HG03439 (cell line): ENCODE measurements around the gene MTF1.

Experiments
- ATAC-seq: cut with Tn5 transposase; IDR thresholded peaks from one replicate; pipeline ENCODE4 v1.9.1; 2021; ENCODE audit warnings: mild to moderate bottlenecking, moderate library complexity; ENCODE audit not compliant: unreplicated experiment

The MTF1 gene

DNA sequence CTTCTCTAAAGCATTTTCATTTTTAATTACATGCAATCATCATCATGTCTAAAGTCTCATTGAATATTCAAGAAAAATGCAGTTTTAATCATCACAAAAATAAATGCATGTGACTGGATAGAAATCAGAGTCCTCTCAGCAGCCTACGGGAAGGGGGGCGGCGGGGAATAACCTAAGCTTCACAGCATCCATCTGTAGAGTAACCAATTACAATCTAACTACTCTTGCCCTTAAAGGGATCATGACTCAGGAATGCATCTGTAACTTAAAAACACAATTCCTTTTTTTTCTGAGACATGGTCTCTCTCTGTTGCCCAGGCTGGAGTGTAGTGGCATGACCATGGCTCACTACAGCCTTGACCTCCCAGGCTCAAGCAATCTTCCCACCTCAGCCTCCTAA is 22.6 kb downstream of the MTF1 start:
- no peak for ATAC-seq

DNA sequence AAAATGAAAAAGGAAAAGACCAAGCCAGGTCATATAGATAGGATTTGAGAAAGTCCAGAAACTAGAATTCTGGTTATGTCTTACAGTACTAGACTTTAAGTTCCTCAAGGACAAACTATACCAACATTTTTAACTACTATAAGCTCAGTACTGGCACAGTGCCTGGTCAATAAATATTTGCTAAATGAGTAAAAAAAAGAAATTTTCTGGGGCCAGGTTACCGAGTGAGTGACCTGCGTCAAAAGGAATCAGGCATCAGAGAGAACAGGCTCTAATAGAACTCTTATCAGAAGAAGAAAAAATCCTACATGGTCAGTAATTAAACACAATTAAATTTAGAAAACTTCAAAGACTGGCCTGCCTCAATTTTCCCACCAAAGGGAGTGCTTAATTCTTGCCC is 27.6 kb downstream of the MTF1 start:
- ATAC-seq: no peak

DNA sequence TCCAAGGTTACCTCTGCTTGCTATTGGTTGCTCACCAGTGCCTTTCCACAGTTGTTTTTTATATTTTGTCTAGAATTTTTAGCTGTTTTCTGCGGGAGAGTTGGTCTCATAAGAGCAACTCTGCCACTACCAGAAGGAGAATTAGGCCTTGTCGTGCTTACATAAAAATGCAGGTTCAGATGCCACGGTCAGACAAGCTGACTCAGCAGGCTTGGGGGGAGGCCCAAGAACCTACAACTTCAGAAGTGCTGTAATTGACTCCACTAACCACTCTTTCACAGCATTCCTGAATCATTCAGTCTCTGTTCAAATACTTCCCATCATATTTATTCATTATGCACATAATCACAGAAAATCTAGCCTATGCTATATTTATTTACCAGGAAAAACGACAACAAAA is 28.3 kb downstream of the MTF1 start:
- ATAC-seq: no peak

DNA sequence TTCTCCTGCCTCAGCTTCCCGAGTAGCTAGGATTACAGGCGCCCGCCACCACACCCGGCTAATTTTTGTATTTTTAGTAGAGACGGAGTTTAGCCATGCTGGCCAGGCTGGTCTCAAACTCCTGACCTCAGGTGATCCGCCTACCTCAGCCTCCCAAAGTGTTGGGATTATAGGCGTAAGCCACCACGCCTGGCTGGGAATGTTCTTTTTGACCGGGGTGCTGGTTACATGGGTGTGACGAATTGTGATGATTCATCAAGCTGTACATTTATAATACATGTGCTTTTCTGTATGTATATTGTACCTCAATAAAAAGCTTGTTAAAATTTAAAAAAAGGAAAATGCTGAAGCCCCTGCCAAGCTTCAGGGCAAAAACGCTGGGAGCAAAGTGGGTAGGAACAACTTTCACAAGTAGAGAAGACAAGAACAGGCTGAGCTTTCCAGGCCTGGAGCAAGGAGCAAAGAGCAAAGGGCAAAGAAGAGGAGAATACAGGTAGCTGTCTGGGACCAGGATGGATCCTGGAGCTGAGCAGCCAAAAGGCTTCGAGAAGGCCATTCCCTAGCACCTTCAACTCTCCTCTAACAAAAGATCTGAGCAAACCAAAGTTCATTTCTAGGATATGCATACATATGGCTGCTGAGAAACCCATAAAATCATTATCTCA is 30.9 kb downstream of the MTF1 start:
- ATAC-seq: no peak

DNA sequence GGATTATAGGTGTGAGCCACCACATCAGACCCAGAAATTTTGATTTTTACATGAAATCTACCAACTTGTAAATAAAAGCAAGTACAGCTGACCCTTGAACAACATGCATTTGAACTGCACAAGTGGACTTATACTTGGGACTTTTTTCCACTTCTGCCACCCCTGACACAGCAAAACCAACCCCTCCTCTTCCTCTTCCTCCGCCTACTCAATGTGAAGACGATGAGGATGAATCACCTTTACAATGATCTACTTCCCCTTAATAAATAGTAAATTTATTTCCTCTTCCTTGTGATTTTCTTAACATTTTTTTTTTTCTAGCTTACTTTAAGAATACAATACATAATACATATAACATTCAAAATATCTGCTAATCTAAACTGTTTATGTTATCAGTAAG is 33.9 kb downstream of the MTF1 start:
- ATAC-seq: no peak

DNA sequence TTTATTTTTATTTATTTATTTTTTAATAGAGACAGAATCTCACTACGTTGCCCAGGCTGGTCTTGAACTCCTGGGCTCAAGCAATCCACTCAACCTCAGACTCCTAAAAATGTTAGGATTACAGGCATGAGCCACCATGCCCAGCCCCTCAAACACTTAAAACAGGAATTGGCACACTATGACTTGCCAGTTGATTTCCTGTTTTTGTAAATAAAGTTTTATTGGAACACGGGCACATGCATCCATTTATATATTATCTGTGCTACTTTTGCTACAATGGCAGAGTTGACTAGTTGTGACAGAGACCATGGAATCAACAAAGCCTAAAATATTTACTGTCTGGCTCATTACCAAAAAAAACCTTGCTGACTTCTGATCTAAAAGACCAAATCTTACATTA is 35.4 kb downstream of the MTF1 start:
- ATAC-seq: no peak

DNA sequence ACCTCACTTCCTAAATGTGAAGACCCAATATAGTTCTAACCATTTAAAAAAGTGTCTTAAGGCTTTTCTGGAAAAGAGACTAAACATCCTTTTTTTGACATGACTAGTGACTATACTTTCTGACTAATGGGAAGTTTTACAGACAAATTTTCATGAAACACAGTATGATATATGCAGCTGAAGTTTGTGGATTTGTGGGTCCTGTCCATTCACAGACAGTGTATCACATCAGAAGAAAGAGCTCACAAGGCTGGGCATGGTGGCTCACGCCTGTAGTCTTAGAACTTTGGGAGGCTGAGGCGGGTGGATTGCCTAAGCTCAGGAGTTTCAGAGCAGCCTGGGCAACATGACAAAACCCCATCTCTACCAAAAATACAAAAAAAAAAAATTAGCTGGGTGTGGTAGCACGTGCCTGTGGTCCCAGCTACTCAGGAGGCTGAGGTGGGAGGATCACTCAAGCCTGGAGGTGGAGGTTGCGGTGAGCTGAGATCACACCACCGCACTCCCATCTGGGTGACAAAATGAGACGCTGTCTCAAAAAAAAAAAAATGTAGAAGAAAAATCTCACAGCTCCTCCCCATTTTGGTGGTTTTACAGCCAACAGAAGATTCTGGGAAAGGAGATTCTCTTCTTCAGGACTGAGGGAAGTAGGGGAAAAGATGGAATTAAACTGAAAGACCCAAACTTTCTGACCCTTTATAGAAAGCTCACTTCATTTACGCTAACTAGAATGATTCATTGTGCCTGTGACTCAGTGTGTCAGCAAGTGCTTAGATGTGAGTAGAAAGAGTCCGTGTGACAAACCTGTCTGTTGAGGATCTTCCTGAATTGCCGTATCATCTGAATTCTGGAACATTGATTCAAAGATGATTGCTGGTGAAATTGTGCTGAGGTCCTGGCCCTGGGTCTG is 36.2 kb downstream of the MTF1 start:
- no peak for ATAC-seq

DNA sequence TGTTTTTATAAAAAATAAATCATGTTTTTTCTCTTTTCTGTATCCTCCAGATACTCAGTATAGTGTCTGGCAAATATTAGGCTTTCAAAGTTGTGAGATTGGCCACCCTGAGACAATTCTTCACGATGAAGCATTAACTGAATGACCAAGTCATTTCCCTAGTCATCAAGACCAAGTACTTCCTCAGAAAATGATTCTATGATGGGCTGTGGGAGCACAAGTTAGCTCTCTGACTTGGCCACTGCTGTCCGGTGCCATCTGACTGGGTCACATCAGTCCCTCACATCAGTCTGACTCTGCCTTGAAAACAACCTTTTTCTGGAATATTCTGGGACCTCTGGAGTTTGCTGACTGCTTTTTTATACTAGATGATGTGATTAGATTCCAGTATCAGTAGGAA is 37.9 kb downstream of the MTF1 start:
- ATAC-seq: no peak

DNA sequence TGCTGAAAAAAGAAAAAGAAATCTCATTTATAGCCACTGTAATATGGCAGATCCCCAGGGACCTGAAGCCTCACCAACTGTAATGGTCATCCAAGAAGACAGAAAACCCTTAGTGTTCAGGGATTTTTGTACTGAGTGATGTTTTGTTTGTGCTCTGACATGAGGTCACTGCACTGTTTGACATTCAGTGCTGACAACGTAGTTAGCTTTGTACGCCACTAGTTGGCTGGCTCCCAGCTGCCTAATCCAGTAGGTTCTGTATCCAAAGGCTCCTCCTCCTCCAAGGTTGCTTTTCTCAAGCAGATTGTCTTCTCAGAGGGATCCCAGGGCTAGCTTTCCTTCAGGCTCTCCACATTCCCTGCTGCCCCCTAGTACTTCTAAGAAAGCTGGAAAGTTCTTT is 41.9 kb downstream of the MTF1 start:
- ATAC-seq: no peak

DNA sequence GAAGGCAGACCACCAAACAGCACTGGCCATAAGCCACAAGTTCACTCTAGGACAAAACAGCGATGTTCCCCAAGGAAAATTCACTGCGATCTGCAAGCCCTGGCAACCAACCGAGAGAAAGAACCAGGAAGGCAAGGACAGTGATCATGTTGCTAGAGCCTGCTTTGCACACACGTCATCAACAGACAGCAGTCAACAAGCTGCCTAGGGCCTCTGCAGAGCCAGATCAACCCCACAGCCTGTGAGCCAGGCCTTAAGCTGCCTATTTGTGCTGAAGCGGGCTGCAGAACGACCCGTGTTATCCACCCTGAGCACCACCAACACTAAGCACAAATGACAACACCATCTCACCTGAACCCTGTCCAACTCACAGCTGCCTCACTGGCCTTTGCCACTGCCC is 45.1 kb downstream of the MTF1 start:
- ATAC-seq: no peak

DNA sequence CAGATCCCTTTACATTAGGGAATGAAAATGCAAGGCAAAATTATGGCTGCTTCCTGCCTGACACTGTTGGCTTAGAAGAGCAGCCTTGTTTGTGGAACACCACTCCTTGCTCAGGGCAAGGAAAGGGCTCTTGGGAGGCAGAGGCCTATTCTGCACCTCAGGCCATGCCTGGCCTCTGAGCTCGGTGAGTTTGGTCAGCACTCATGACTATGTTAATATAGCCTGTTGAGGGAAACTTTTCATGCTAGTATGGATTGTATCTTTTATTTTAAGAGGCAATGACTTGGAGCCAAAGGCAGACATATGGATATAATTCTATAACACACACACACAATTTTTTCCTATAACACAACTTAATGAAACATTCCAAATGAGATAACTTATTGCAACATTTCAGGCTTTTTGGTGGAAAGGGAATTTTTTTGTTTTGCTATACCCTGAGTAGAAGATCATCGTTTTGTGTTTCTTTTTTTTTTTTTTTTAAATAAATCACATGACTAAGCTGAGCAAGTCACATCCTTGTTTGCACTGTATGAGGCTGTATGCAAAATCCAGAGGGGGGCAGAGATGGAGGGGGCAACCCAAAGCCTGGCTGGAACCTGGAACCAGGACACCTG is 45.8 kb downstream of the MTF1 start:
- no peak for ATAC-seq

DNA sequence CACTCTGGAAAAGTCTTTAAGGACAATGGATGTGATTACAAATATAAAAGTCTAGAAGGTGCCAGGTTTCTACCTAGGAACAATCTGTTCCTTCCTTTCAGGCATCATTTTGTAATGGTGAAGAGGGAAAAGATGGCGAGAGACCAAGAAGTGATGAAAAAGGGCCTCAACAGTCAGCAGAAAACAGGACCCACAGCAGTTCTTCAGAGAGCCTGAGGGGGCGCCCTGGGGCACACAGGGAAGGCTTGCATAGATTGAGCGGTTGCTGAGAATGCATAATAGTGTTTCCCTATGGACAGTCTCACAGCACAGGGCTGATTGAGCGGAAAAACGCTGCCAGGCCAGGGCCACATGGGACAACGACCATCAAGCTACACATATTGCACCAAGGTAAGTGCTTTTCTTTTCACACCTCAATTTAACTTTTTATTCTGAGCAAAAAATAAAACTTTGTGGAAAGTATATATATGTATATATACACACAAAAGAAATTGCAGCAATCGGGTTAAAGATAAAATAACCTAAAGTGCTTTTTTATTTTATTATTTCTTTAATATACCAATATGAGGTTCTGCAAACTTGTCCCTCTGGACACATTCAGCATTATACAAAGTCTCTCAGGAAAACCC is 48.3 kb downstream of the MTF1 start:
- ATAC-seq: no peak

DNA sequence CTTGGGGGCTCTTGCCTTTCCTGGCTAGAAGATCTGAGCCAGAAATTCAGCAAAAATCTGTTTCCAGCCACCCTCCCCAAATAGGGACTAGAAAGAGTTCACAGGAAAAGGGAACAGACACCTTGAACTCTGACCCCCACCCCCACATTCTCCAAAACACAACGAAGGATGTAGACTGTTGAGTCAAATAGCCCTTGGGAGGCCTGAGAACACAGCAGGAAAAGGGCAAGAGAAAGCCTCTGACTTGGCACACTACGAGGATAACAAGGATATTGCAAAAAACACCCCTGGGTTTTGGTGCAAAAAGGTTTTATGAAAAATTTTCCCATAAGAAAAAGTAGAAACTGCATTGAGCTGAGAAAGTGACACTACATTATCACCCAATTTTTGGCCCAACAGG is 49.5 kb downstream of the MTF1 start:
- ATAC-seq: no peak

DNA sequence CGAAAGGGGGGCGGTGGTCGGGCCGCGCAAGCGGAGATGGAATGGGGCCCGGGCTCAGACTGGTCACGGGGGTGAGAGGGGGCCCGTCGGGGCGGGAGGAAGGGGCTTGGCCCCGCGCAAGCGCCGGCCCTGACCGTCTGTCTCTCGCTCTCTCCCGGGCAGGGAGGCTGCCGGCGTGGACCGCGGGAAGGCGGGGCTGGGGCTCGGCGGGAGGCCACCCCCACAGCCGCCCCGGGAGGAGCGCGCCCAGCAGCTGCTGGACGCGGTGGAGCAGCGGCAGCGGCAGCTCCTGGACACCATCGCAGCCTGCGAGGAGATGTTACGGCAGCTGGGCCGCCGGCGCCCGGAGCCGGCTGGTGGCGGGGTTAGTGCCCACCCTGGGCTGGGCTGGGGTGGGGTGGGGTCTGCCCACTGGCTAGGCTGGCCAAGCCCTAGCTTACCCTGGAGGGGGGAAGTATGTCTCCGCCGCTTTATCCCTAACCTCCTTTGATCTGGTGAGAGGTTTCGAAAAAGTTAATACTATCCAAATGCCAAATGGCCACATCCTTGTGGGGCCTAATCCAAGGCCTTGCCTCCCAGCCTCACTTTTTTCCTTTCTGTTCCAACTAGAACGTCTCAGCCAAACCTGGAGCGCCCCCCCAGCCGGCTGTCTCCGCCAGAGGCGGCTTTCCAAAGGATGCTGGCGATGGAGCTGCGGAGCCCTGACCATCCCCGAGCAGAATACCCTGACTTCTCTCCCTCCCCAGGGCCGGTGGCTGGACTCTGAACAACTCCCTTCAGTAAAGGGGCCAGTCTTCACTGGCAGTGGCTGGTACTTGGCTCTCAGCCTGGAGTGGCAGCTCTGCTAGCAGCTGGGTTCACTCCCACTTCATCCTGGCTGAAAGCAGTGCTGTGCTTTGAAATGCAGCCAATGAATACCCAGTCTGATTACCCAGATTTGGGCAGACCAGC is 50.7 kb downstream of the MTF1 start:
- ATAC-seq: peak; percentile 36

DNA sequence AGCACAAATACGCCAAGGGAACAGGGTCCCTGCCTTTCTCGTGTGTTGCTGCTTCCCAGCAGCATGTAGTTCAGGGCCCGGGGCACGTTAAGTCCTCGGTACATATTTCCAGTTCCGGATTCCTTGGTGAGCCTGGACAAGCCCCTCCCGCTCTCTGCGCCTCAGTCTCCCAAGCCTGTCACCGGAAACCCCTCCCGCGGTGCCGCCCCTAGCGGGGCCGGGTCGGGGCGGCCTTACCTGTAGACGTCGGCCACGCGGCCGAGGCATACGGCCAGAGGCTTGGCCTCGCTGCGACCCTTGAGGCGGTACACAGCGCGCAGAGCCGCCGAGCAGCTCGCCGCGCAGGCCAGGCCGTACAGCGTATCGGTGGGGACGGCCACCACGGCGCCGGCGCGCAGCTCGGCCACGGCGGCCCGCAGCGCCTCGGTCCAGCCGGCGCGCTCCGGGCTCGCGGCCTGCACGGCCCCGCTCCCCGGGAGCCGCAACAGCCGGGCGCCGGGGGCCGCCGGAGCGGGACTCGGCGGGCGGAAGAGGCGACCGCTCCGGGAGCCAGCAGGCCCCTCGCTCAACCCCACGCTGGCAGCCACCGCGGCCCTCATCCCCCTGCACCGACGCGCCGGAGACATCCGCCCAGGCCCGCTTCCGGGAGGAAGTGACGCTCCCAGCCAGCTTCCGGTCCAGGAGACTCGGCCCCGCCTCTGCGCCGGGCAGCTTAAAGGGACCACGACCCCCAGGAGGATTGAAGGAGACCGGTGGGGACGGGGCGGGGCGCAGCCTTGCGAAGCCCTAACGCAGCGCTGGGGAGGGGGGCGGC is 51.6 kb downstream of the MTF1 start, which contains the start of the genes C1orf122 and YRDC:
Gene C1orf122, plus strand, starts transcription at position 236 of the 814 bp plus-strand sequence. CDS start 615 bp downstream, outside the sequence.
Gene YRDC, minus strand, starts transcription at position 654 of the 814 bp plus-strand sequence. Its CDS starts 28 bp downstream, at position 626.
- ATAC-seq: peak; percentile 83

DNA sequence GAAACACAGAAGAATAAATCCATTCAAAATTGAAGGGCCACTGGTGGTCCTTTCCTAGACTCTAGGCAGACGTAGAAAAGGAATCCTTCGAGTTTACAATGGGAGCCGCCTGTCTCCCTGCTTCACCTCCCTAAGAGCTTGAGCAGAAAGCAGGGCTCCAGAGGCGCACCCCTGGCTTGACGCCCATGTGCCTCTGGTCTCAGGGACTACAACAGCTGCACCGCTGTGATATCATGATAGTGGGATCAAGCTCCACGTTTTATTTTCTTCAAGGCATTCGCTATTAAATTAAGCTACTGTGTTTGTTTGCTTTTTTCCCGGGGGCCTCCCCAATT is 52.2 kb downstream of the MTF1 start:
- no peak for ATAC-seq

DNA sequence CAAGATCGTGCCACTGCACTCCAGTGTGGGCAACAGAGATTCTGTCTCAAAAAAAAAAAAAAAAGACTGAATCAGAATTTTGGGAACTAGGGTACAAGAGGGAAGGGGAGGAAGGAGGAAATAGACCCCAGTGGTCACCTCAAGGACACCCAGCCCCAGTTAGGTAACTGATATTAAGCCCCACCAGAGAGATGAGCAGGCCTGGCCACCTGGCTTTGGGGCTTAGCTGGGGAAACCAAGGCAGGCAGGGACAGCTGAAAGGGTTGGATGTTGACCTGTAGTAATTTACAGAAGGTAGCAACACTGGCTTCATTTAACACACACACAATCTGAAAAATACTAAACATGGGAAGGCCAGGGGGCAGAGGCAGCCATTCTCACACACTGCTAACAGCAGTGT is 57.0 kb downstream of the MTF1 start:
- ATAC-seq: no peak

DNA sequence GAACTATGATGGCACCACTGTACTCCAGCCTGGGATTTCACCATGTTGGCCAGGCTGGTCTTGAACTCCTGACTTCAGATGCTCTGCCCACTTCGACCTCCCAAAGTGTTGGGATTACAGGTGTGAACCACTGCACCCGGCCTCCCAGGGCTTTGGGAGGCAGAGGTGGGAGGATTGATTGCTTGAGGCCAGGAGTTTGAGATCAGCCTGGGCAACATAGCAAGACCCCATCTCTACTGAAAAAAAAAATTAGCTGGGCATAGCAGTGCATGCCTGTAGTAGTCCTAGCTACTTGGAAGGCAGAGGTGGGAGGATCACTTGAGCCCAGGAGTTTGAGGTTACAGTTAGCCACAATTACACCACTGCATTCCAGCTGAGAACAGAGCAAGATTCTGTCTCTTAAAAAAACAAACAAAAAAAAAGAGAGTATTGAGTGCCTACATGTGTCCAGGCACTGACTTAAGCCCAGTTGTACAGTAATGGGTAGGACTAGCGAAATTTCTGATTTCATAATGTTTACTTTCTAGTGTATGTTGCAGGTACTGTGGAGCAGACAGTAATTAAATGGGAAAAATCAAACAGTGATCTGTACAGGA is 61.5 kb downstream of the MTF1 start:
- ATAC-seq: no peak
